ENCODE results near the gene DOCK6.

Gene DOCK6

GRCh38 chr19:11261971-11262839, at the start of gene DOCK6:
Gene DOCK6, minus strand, starts transcription at chr19:11262524. Its CDS starts 84 bp downstream, at chr19:11262440.
- no peak for DNase-seq

- DNase-seq = no peak
These were observed 44.0 kb upstream of the DOCK6 start for GRCh38 chr19:11306337-11306736.

- no peak for DNase-seq
These were observed 42.6 kb upstream of the DOCK6 start for GRCh38 chr19:11304936-11305335.

- no peak for DNase-seq
These were observed 38.4 kb upstream of the DOCK6 start for GRCh38 chr19:11300811-11301120.

GRCh38 chr19:11299946-11300810, 37.9 kb upstream of the DOCK6 start:
- DNase-seq = no peak

- DNase-seq = no peak
These were observed 33.9 kb upstream of the DOCK6 start for GRCh38 chr19:11296264-11296663.

- DNase-seq = no peak
These were observed 33.4 kb upstream of the DOCK6 start, which contains the start of gene TSPAN16 for GRCh38 chr19:11295665-11296245. Gene TSPAN16, plus strand, starts transcription at chr19:11296160. Its CDS starts 138 bp downstream, at chr19:11296298.

GRCh38 chr19:11295180-11295579, 32.9 kb upstream of the DOCK6 start:
- no peak for DNase-seq

- peak; percentile 67 for DNase-seq
These were observed 31.4 kb upstream of the DOCK6 start for GRCh38 chr19:11293433-11294389.

GRCh38 chr19:11291991-11292390, 29.7 kb upstream of the DOCK6 start:
- DNase-seq = no peak

- DNase-seq = no peak
These were observed 29.1 kb upstream of the DOCK6 start for GRCh38 chr19:11291415-11291814.

GRCh38 chr19:11290256-11290655, 27.9 kb upstream of the DOCK6 start:
- no peak for DNase-seq

GRCh38 chr19:11288349-11288748, 26.0 kb upstream of the DOCK6 start:
- no peak for DNase-seq

GRCh38 chr19:11286312-11286974, 24.1 kb upstream of the DOCK6 start:
- DNase-seq = no peak

- DNase-seq = no peak
These were observed 22.2 kb upstream of the DOCK6 start for GRCh38 chr19:11284515-11284914.

- no peak for DNase-seq
These were observed 19.2 kb upstream of the DOCK6 start for GRCh38 chr19:11281356-11282049.

- DNase-seq = peak; percentile 48
These were observed 17.3 kb upstream of the DOCK6 start for GRCh38 chr19:11279505-11280236.

- no peak for DNase-seq
These were observed 16.3 kb upstream of the DOCK6 start for GRCh38 chr19:11278670-11279069.

- DNase-seq = no peak
These were observed 12.3 kb upstream of the DOCK6 start for GRCh38 chr19:11274533-11275086.

- no peak for DNase-seq
These were observed 11.7 kb upstream of the DOCK6 start for GRCh38 chr19:11273989-11274388.
